Sigmoid colon (tissue), 4 donors: Measurements from ENCODE around the gene RNF13.

ENCODE experiments used
- EP300 ChIP-seq, 4 donors: sonication (generic); formaldehyde crosslinking; IDR thresholded peaks; one replicate each; pipeline ENCODE4 v1.6.1; 2017; ENCODE audit warnings: antibody characterized with exemption in 4 of 4
- POLR2A ChIP-seq, 2 donors: fragments of 450-650 bp; IDR thresholded peaks; one replicate each; pipeline ENCODE4 v1.6.1; 2016; ENCODE audit warnings: antibody characterized with exemption in 2 of 2, mild to moderate bottlenecking in 2 of 2, moderate library complexity in 2 of 2
- POLR2AphosphoS5 ChIP-seq, 4 donors: sonication (generic); formaldehyde crosslinking; IDR thresholded peaks; one replicate each; pipeline ENCODE4 v1.6.1; 2017; ENCODE audit warnings: antibody characterized with exemption in 4 of 4
- TF ChIP-seq, protein P1 (sequence below), 4 experiments: fragments of 450-650 bp in 3 of 4; fragments of 200-600 bp in 1 of 4; IDR thresholded peaks; one replicate each; pipeline ENCODE4 v1.5.1; 2016 to 2019; ENCODE audit warnings: antibody characterized with exemption in 4 of 4, mild to moderate bottlenecking in 3 of 4, moderate library complexity in 2 of 4

DNA sequence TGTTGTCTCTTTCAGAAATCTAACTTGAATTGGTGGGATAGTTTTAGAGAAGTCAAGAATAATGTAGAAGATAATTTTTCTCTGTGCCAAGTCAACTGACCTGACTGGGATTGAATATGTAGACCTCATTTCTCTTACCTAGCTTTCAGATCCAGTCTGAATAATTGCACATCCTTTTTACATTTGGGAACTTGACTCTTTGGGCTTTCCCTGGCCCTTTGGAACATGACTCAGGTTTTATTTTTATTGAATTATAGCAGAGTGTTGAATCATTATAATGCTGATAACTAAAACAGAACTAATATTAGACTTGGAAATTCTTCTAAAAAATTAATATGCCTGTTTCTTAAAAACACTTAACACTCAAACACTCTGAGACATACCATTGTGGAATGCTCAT lies 81.2 kb downstream of the RNF13 start:
- TF ChIP-seq, protein P1, sequence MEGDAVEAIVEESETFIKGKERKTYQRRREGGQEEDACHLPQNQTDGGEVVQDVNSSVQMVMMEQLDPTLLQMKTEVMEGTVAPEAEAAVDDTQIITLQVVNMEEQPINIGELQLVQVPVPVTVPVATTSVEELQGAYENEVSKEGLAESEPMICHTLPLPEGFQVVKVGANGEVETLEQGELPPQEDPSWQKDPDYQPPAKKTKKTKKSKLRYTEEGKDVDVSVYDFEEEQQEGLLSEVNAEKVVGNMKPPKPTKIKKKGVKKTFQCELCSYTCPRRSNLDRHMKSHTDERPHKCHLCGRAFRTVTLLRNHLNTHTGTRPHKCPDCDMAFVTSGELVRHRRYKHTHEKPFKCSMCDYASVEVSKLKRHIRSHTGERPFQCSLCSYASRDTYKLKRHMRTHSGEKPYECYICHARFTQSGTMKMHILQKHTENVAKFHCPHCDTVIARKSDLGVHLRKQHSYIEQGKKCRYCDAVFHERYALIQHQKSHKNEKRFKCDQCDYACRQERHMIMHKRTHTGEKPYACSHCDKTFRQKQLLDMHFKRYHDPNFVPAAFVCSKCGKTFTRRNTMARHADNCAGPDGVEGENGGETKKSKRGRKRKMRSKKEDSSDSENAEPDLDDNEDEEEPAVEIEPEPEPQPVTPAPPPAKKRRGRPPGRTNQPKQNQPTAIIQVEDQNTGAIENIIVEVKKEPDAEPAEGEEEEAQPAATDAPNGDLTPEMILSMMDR (IDR thresholded peaks at IDR 0.05), result no peak
- TF ChIP-seq POLR2A (IDR thresholded peaks at IDR 0.05), result no peak
- TF ChIP-seq EP300 (IDR thresholded peaks at IDR 0.05), result no peak
- TF ChIP-seq POLR2AphosphoS5 (IDR thresholded peaks at IDR 0.05), result no peak
